ENCODE data around the gene MAP4K4.
A peak's percentile ranks its signal among the peaks of the same experiment; 100 is the strongest.

The MAP4K4 gene

DNA sequence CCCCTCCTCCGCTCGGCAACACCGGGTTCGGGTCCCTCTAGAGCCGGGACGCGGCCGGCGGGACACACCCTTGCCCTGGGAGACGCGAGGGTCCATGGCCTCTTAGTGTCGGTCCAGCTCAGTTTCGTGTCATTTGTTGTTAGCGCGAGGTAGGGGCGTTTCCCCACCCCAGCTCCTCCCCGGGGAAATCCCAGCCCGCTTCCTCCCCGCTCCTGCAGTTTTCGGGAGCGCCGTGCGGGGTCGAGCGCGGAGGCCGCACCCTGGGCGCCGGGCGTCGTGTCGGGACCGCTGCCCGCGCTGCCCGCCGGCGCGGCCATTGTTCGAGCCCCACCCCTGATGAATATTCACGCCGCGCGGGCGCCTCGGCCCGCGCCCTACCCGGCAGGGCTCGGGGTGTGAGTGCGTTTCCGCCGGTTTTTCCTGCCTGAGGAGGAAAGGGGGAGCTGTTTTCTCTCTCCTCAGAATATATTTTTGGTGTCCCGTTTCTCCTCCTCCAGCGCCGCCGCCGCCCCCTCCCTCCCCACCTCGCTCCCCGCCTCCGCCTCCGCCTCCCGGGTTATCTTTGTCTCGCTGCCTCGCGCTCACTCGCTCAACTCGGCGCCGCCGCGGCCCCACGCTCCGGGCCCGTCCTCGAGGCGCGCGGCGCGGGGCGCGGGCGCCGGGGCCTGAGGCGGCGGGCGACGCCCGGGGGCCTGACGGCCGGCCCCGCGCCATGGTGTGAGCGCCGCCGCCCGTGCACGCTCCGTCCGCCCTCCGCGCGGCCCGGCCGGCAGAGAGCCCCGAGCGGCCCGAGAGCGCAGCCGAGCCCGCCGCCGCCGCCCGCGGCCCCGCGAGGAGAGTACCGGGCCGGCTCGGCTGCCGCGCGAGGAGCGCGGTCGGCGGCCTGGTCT lies at the start of gene MAP4K4:
TSS of gene MAP4K4 (plus strand) at position 584 of the 890 bp plus-strand sequence. CDS start 374 bp downstream, outside the sequence.
- DNase-seq (ENCODE audit: low read depth in 2 of 2): peak; percentile 56 to 63

- DNase-seq (ENCODE audit: low read depth in 2 of 2): no peak
Measured at GRCh38 chr2:101653469-101653868, 44.0 kb upstream of the MAP4K4 start.

DNA sequence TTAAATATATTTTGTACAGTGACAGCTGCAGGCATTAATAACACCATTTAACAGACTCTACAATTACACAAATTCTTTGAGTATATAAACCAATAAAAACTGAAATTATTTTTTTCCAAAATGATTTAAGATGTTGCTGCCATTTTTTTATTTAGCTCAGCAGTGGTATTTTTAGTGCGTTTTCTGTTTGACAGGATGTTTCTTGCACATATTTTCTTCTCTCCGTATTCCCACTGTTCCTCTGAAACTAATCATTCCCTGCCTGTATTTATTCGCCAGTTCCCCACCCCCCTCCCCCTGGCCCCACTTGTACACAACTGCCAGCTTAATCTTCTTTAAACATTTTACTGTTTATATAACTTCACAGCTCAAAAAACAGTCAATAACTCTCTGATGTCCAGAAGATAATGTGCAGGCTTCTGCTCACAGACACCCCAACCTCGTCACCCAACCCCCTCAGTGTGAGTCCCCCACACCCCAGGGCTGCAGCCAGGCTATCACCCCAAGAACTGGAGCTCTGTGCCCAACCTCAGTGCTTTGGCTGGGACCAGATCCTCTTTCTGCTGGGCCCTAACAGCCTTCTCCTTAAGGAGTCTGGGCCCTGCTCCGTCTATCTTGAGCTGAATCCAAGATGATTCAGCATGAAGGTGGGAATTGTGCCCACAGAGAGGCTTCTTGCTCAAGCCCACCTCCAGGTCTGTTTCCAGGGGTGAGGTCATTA lies 41.6 kb upstream of the MAP4K4 start:
- no peak for DNase-seq (ENCODE audit: low read depth in 2 of 2)

DNA sequence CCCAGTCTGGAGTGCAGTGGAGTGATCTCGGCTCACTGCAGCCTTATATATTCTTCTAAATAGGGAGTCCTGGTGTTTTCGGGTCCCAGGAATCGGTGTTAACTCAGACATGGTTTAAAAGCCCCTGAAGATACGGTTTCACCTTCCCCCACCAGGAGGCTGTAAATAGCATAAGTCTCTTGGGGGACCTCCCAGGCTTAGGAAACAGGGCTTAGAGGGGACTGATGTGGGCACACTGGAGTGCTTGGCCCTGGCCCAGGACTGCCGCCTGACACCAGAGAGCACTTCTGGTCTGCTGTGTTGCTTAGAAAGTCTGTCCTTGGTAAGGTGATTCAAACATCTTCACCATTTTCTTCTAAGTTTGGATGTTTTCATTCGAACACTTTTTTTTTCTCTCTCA lies 39.7 kb upstream of the MAP4K4 start:
- DNase-seq (ENCODE audit: low read depth in 2 of 2): no peak

GRCh38 chr2:101658387-101658786 lies 39.1 kb upstream of the MAP4K4 start:
- no peak for DNase-seq (ENCODE audit: low read depth in 2 of 2)

- no peak for DNase-seq (ENCODE audit: low read depth in 2 of 2)
Measured at GRCh38 chr2:101665312-101665711, 32.2 kb upstream of the MAP4K4 start.

DNA sequence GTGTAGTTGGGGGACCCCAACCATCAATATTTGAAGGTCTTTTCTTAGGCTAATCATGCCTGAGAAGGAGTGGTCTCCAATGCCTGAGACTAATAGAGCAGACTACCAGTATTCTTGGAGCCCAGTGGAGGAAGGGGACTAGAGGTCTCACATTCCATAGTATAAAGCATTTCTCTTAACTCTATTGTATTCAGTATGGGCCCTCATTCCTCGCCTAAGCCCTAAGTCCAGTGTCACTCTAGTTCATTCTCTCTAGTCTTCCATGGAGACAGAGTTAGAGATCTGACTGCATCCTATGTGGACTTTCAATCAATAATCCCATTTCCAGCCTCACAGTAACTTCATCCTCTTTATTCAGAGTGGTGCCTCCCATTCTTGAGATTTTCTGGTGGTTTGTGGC lies 29.7 kb upstream of the MAP4K4 start:
- no peak for DNase-seq (ENCODE audit: low read depth in 2 of 2)

GRCh38 chr2:101672047-101672446 lies 25.5 kb upstream of the MAP4K4 start:
- no peak for DNase-seq (ENCODE audit: low read depth in 2 of 2)

GRCh38 chr2:101673920-101674319 lies 23.6 kb upstream of the MAP4K4 start:
- DNase-seq (ENCODE audit: low read depth in 2 of 2): no peak

DNA sequence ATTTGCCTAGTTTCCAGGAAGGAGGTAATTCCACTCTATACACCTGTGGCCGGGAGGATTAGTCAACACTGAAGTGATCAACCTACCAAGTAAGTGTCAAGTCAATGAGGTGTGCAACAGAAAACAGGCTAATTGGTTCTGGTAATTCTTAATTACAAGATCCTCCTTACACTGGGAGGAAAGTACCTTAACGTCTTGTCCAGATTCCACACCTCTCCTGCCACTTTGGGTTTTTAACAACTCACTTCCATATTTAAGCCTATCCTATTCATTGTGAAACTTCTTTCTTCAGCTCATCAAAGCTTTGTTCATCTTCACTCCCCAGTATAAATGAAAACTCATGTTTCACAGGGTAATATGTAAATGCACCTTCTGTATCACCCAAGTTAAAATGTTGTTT lies 22.0 kb upstream of the MAP4K4 start:
- DNase-seq (ENCODE audit: low read depth in 2 of 2): no peak

GRCh38 chr2:101676674-101677073 lies 20.8 kb upstream of the MAP4K4 start:
- DNase-seq (ENCODE audit: low read depth in 2 of 2): no peak

GRCh38 chr2:101677658-101678057 lies 19.8 kb upstream of the MAP4K4 start:
- no peak for DNase-seq (ENCODE audit: low read depth in 2 of 2)

GRCh38 chr2:101678379-101678778 lies 19.1 kb upstream of the MAP4K4 start:
- no peak for DNase-seq (ENCODE audit: low read depth in 2 of 2)

GRCh38 chr2:101679037-101679726 lies 18.3 kb upstream of the MAP4K4 start:
- DNase-seq (ENCODE audit: low read depth in 2 of 2): no peak

GRCh38 chr2:101679801-101680487 lies 17.6 kb upstream of the MAP4K4 start:
- no peak for DNase-seq (ENCODE audit: low read depth in 2 of 2)

DNA sequence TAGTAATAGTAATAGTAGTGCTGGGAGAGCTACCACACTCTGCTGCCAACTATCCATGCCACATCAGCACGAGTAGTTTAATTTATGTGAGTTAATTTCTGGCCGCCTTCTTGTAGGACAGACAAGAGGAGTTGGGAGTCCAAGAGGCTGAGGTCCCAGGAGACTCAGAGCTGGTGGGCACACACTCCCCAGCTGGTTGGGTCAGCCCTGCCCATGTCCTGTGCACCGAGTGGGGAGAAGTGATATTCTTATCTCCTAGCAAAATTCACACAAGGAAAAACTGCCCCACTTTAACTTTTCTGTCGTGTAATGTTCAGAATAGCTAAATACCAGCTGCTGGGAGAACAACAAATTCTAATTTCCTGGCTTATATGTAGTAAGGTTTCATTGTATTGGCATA lies 15.2 kb upstream of the MAP4K4 start:
- no peak for DNase-seq (ENCODE audit: low read depth in 2 of 2)

GRCh38 chr2:101684313-101684712 lies 13.2 kb upstream of the MAP4K4 start:
- DNase-seq (ENCODE audit: low read depth in 2 of 2): no peak

GRCh38 chr2:101688261-101688660 lies 9.2 kb upstream of the MAP4K4 start:
- no peak for DNase-seq (ENCODE audit: low read depth in 2 of 2)

GRCh38 chr2:101689114-101689825 lies 8.2 kb upstream of the MAP4K4 start:
- DNase-seq (ENCODE audit: low read depth in 2 of 2): no peak

DNA sequence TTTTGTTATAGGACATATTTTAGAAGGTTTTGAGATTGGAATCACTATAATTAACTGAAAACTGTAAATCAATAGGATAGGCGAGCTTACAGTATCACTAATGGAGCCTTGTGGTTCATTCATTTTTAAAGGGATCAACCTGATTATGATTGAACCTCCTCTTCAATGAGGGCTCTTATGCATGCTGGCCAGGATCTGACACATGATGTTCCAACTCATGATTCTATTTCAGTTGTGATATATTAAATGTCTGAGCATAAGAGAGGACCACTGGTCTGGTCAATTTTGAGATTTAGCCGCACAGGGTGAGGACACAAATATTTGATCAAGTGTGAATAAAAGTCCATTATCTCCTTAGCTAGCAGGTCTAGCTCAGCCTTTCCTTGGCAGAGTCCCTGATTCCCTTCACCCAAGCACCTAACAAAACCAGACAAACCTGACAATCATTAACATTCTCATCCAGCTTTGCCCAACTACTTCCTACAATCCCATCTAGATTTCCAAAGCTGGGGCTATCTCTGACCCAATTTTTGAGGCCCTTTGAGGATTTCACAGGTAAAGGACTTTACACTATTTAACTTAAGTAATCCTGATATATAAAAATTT lies 6.9 kb upstream of the MAP4K4 start:
- no peak for DNase-seq (ENCODE audit: low read depth in 2 of 2)

DNA sequence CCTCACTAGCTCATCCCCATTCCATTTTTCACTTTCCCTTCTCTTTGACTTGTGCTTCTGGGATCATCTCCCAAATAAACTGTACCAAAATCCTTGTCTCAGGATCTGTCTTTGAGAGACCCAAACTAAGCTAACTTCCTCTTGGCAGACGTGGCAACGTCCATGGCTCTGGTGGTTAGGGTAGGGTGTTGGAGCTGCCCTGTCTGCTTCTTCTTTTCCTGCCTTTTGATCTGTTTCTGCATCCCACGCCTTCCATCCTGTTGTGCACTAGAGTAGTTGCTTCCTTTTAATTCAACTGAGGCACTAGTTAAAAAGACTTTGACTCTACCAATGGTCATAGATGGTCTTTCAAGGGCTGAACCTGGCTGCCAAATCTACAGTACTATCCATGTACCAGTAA lies 5.5 kb upstream of the MAP4K4 start:
- no peak for DNase-seq (ENCODE audit: low read depth in 2 of 2)
